ENCODE results near the gene AZI2.

- no peak for TF ChIP-seq CTCF (IDR thresholded peaks at IDR 0.05; ENCODE audit: poor library complexity)
- no peak for TF ChIP-seq EZH2 (IDR thresholded peaks at IDR 0.05; ENCODE audit: borderline replicate concordance)
- TF ChIP-seq EZH2phosphoT487 (IDR thresholded peaks at IDR 0.05; ENCODE audit: low read depth, severe bottlenecking, unreplicated experiment) = no peak
Observed at GRCh38 chr3:28347374-28348264, 1.0 kb downstream of the AZI2 start.
